A204.1 (cell line): Measurements from ENCODE around the gene KCTD8.

ENCODE experiments used
- FAIRE-seq: peaks from 2 replicates; lab custom pipeline; 2012; peaks lifted over from hg19 to GRCh38; lab: Jason Lieb, UNC

Gene KCTD8

GRCh38 chr4:44161756-44162155 lies 286.9 kb downstream of the KCTD8 start:
- FAIRE-seq = no peak

GRCh38 chr4:44160776-44161367 lies 287.7 kb downstream of the KCTD8 start:
- no peak for FAIRE-seq

- FAIRE-seq = no peak
These were observed 288.6 kb downstream of the KCTD8 start for GRCh38 chr4:44159991-44160390.

GRCh38 chr4:44157611-44158277 lies 290.9 kb downstream of the KCTD8 start:
- FAIRE-seq = no peak

GRCh38 chr4:44150091-44150576 lies 298.5 kb downstream of the KCTD8 start:
- no peak for FAIRE-seq

GRCh38 chr4:44149282-44149681 lies 299.3 kb downstream of the KCTD8 start:
- FAIRE-seq = no peak

GRCh38 chr4:44147571-44148075 lies 301.0 kb downstream of the KCTD8 start:
- no peak for FAIRE-seq

- FAIRE-seq = no peak
These were observed 302.1 kb downstream of the KCTD8 start for GRCh38 chr4:44146516-44146915.

GRCh38 chr4:44145868-44146267 lies 302.7 kb downstream of the KCTD8 start:
- FAIRE-seq = no peak

- FAIRE-seq = no peak
These were observed 316.1 kb downstream of the KCTD8 start for GRCh38 chr4:44132526-44132925.
